Skeletal muscle cell (primary cell): ENCODE data around the gene KCNK6.
A peak's percentile ranks its signal among the peaks of the same experiment; 100 is the strongest.

Experiments
- DNase-seq: peaks from one replicate; pipeline ENCODE4 v3.0.0-alpha.2; 2010; ENCODE audit warnings: low read depth
- H3K4me3 ChIP-seq: 2 replicates; pipeline ENCODE4 v1.5.1; 2011; ENCODE audit warnings: low read depth, mild to moderate bottlenecking, control low read depth, low read length, moderate library complexity

The KCNK6 gene

GRCh38 chr19:38319421-38320258, at the start of gene KCNK6:
Gene KCNK6, plus strand, starts transcription at chr19:38319845. Its CDS starts 106 bp downstream, at chr19:38319951.
- peak within 1 kb of the TSS; percentile 56 for H3K4me3 ChIP-seq
- no peak for DNase-seq

DNA sequence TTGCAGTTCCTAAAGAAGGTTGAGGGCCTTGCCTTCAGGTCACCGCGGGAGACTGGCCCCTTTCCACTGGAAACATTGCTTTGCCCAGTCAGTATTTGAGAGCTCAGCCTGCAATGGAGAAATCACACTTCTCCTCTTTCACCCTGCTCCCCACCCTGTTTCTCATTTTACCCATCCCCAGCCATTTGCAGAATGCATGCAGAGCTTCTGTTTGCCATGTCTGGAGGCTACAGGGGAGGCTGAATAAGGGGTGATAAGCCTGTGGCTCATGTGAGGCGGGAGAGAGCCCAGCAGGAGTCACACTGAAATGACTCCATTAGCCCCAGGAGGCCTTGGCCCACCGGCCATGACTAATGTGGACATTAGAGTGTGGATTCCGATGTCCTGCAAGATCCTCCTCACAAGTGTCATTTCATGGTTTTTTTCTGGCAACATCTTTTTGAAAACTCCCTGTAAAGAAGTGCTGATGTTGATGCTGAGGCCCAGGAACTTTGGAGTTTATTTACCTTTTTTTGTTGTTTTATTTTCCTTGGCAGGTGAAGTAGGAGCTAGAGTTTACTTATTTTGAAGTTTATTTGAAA, 49.0 kb upstream of the KCNK6 start:
- H3K4me3 ChIP-seq, result no peak overlapping the region
- no peak for DNase-seq

DNA sequence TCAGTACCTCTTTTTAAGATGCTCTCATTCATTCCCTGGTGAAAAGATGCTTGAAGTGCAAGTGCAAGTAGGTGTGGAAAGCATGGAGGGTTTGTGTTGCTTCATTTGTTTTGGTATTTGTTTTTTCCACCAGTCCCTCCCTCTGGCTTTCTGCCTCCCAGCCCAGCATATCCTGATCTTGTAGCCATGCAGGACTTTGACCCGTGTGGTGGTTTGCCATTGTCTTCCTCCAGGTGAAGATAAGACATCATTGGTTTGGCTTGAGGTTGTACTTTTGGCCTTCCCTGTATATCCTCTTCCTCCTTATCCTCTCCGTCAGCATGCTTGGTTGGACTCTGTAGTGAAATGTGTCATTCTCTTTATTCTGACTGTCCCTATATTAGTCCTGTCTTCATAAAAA, 46.1 kb upstream of the KCNK6 start:
- no peak for DNase-seq
- no peak overlapping the region for H3K4me3 ChIP-seq

DNA sequence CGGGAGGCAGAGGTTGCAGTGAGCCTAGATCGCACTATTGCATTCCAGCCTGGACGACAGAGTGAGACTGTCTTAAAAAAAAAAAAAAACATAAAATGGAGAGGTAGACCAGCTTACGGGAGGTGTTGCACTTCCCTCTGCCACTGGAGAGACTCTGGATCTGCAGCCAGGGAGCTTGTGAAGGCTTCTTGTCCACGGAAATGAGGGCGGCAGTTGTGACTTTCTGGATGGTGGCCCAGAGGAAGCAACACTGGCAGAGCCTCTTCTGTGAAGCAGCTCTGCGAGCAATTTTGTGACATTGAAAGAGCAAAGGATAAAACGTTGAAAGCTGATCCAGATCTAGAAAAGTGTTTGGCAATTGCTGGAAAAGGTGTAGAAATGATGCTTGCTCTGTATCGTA, 44.9 kb upstream of the KCNK6 start:
- no peak for DNase-seq
- H3K4me3 ChIP-seq, result no peak overlapping the region

GRCh38 chr19:38276942-38277517, 42.6 kb upstream of the KCNK6 start:
- H3K4me3 ChIP-seq, result no peak overlapping the region
- DNase-seq, result no peak

DNA sequence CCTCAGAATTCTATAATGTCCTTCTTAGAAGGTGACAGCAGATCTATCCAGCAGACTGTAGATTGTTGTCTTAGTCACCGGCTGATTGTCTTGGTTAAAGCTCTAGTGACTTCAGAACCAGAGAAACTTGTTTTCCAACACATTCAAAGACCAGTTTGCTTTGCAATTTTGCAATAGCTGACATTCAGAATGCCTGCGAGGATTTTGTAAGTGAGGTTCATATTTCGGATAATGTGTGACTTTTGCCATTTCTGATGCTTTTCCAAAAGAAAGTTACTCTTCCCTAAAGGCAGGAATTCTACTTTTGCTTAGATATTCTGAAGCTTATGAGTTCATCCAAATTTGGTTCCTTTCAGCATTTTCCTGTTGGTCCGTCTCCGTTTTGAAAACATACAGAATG, 42.1 kb upstream of the KCNK6 start:
- no peak for DNase-seq
- H3K4me3 ChIP-seq, result no peak overlapping the region

DNA sequence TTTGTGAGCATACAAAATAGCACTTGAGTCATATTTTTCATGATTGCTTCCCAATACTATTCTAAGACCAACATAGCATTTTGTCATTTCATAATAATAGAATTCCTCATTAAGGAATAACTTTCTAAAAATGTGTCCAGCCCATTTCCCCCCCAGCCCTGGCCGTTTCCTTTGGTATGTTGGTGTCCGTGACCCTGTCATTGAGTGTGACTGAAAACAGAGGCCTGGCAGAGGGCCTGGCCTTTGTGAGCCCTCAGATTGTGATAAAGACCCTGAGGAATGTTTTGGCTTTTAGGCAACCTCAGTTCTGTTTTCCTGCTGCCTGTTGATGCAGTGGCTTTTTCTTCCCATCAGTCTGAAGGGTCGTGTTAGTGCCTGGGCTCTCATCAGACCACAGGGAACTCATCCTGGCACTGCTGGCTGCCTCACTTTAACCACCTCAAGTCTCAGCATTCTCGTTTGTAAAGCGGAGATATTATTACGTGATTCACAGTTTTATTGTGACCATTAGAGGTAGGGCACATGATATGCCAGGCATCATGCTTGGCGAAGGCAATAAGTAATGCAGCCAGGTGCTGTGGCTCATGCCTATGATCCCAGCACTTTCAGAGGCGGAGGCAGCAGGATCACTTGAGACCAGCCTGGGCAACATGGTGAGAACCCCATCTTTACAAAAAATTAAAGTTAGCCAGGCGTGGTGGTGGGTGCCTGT, 41.5 kb upstream of the KCNK6 start:
- H3K4me3 ChIP-seq, result no peak overlapping the region
- no peak for DNase-seq

GRCh38 chr19:38278751-38279150, 40.9 kb upstream of the KCNK6 start:
- no peak for DNase-seq
- H3K4me3 ChIP-seq, result no peak overlapping the region

GRCh38 chr19:38280030-38280921, 39.4 kb upstream of the KCNK6 start:
- no peak for DNase-seq
- no peak overlapping the region for H3K4me3 ChIP-seq

GRCh38 chr19:38281811-38282566, 37.7 kb upstream of the KCNK6 start:
- H3K4me3 ChIP-seq, result no peak overlapping the region
- DNase-seq, result no peak

GRCh38 chr19:38283271-38283670, 36.4 kb upstream of the KCNK6 start:
- H3K4me3 ChIP-seq, result no peak overlapping the region
- DNase-seq, result no peak

GRCh38 chr19:38284422-38284821, 35.2 kb upstream of the KCNK6 start:
- no peak overlapping the region for H3K4me3 ChIP-seq
- no peak for DNase-seq

DNA sequence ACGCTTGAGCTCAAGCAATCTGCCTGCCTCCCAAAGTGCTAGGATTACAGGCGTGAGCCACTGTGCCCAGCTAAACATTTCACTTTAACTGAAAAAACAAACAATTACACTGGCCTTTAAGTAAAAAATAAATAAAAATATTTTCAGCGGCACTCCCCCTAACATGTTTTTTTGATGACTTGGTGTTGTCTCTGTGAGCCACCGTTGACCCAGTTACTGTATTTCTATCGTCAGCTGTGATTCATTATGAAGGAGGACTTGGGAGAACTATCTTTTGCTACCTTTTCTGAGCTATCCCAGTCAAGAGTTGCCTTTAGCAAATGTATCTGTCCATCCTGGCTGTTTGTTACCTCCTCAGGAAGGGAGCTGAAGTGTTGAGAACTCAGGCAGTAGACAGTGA, 34.1 kb upstream of the KCNK6 start:
- DNase-seq, result no peak
- no peak overlapping the region for H3K4me3 ChIP-seq

- DNase-seq, result no peak
Observed at GRCh38 chr19:38287604-38288003, 32.0 kb upstream of the KCNK6 start.

GRCh38 chr19:38288123-38288855, 31.4 kb upstream of the KCNK6 start:
- no peak overlapping the region for H3K4me3 ChIP-seq
- DNase-seq, result no peak

More at GRCh38 chr19:38287604-38288003, 32.0 kb upstream of the KCNK6 start:
- no peak overlapping the region for H3K4me3 ChIP-seq

DNA sequence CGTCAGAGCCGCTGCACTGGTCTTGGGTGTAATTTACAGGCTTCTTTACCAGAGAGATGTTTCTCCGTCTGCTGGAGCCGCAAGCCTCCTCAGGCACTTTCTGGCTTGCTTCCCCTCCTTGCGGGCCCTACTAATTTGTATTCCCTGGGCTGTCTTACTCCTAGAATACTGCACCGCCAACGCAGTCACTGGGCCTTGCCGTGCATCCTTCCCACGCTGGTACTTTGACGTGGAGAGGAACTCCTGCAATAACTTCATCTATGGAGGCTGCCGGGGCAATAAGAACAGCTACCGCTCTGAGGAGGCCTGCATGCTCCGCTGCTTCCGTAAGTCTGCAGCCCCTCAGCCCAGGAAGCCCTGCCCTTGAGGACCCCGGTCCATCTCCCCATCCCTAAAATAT, 29.7 kb upstream of the KCNK6 start:
- DNase-seq, result no peak
- H3K4me3 ChIP-seq, result no peak overlapping the region

- no peak overlapping the region for H3K4me3 ChIP-seq
- peak; percentile 82 for DNase-seq
Observed at GRCh38 chr19:38290631-38291147, 29.0 kb upstream of the KCNK6 start.

GRCh38 chr19:38291855-38292254, 27.8 kb upstream of the KCNK6 start:
- H3K4me3 ChIP-seq, result no peak overlapping the region
- DNase-seq, result no peak
